A549 (cell line): Measurements from ENCODE around the gene PDGFB.

Experiments
- HOXA7 ChIP-seq: fragments of 250-450 bp; sonication (Bioruptor Pico); IDR thresholded peaks from 2 replicates; pipeline ENCODE4 v1.5.0; 2020; ENCODE audit warnings: mild to moderate bottlenecking, moderate library complexity
- MAFK ChIP-seq: fragments of 450-650 bp; IDR thresholded peaks from 2 replicates; pipeline ENCODE4 v1.6.1; 2014; ENCODE audit not compliant: partially characterized antibody
- MYC ChIP-seq: IDR thresholded peaks from 2 replicates; pipeline ENCODE4 v1.6.1; 2012; ENCODE audit warnings: mild to moderate bottlenecking, inconsistent platforms, low read length, improper control_type of control experiment, borderline replicate concordance
- NR3C1 ChIP-seq: fragments of >200 bp; sonication (Bioruptor Twin); formaldehyde crosslinking; IDR thresholded peaks from 3 replicates; pipeline ENCODE4 v1.6.1; 2017
- POLR2A ChIP-seq: IDR thresholded peaks from 2 replicates; pipeline ENCODE4 v1.6.1; 2012; ENCODE audit warnings: mild to moderate bottlenecking, low read length
- RNF2 ChIP-seq: fragments of 200-600 bp; sonication (generic); IDR thresholded peaks from 2 replicates; pipeline ENCODE4 v1.6.1; 2016; ENCODE audit warnings: low read depth, mild to moderate bottlenecking, antibody characterized with exemption, moderate library complexity, borderline replicate concordance
- SMC3 ChIP-seq: fragments of >200 bp; sonication (Bioruptor Twin); formaldehyde crosslinking; IDR thresholded peaks from 3 replicates; pipeline ENCODE4 v1.6.1; 2018; ENCODE audit warnings: inconsistent platforms
- SREBF2 ChIP-seq: fragments of 450-650 bp; IDR thresholded peaks from 2 replicates; pipeline ENCODE4 v1.6.1; 2014; ENCODE audit warnings: mild to moderate bottlenecking, moderate library complexity
- ZNF302 ChIP-seq: fragments of 250-450 bp; sonication (Bioruptor Pico); IDR thresholded peaks from 2 replicates; pipeline ENCODE4 v1.9.0; 2021; ENCODE audit warnings: inconsistent platforms, mild to moderate bottlenecking, moderate library complexity
- TF ChIP-seq, protein P1 (sequence below): fragments of >200 bp; sonication (Bioruptor Twin); formaldehyde crosslinking; IDR thresholded peaks from 3 replicates; pipeline ENCODE4 v1.5.1; 2016
- TF ChIP-seq, protein P2 (sequence below): IDR thresholded peaks from 2 replicates; pipeline ENCODE4 v1.6.1; 2012

DNA sequence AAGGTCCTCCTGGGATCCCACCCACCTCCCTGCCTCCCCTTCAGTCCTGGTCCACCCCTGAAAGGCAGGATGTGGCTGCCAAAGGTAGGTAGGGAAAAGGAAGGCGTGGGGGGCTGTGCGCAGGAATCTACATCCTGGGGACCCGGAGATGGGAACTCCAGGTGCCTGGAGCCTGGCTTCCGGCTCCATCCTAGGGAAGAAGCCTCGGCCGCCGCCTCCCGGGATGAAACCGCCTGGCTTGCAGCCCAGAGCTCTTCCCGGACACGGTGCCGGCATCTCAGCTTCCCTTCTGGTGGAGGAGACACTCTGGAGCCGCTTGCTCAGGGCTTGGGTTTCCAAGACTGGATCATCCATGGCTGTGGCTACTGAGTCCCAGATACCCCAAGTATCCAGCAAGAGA is 33.3 kb upstream of the PDGFB start:
- TF ChIP-seq, protein P1, sequence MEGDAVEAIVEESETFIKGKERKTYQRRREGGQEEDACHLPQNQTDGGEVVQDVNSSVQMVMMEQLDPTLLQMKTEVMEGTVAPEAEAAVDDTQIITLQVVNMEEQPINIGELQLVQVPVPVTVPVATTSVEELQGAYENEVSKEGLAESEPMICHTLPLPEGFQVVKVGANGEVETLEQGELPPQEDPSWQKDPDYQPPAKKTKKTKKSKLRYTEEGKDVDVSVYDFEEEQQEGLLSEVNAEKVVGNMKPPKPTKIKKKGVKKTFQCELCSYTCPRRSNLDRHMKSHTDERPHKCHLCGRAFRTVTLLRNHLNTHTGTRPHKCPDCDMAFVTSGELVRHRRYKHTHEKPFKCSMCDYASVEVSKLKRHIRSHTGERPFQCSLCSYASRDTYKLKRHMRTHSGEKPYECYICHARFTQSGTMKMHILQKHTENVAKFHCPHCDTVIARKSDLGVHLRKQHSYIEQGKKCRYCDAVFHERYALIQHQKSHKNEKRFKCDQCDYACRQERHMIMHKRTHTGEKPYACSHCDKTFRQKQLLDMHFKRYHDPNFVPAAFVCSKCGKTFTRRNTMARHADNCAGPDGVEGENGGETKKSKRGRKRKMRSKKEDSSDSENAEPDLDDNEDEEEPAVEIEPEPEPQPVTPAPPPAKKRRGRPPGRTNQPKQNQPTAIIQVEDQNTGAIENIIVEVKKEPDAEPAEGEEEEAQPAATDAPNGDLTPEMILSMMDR = no peak
- TF ChIP-seq RNF2 (no peak), MYC (no peak), SMC3 (no peak), SREBF2 (no peak), MAFK (no peak), HOXA7 (CRISPR knock-in tag) (no peak), ZNF302 (CRISPR knock-in tag) (no peak), NR3C1 (no peak), POLR2A (no peak)
- TF ChIP-seq, protein P2, sequence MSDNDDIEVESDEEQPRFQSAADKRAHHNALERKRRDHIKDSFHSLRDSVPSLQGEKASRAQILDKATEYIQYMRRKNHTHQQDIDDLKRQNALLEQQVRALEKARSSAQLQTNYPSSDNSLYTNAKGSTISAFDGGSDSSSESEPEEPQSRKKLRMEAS = no peak
